ENCODE data around the gene EMC8.

EMC8 gene

DNA sequence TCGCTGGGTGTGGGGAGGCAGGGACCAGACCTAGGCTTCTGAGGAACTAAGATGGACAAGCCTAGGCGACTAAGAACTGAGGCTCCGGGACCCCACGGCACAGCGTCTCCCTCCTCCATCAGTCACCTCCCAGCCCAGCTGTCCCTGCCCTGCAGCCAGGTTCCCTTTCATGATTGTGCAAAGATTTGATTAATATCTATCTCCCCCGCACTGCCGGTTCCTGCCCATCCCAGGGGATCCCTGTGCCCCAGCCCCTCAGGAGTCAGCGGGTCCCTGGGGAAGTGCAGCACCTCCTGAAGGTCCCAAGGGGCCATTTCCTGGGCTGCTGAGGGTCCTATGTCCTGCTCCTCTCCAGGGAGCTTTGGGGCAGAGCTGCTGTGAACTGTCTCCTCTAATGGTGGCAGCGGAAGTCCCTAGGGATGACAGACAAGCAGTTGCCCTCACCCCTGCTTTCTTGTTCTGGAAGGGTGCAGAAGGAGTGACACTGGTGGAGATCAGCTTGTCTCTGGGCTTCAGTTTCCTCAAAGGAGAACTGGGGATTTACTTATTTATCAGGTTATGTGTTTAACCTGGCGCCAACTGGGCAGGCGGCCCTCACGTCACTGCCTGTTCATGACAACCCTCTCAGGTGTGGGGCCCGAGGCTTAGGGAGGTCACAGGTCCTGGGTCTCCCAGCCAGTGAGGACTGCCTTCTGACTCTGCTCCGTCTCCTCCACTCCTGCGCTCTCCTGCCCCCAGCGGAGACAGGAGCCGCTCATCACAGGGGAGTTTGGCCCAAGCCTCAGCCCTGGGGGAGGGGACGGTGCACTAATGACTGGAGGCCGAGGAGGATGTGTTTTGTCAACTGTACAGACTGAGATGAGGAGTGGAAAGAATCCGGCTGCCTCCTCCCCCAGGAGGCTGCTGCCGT lies 46.6 kb downstream of the EMC8 start:
- DNase-seq: peak; percentile 53

DNA sequence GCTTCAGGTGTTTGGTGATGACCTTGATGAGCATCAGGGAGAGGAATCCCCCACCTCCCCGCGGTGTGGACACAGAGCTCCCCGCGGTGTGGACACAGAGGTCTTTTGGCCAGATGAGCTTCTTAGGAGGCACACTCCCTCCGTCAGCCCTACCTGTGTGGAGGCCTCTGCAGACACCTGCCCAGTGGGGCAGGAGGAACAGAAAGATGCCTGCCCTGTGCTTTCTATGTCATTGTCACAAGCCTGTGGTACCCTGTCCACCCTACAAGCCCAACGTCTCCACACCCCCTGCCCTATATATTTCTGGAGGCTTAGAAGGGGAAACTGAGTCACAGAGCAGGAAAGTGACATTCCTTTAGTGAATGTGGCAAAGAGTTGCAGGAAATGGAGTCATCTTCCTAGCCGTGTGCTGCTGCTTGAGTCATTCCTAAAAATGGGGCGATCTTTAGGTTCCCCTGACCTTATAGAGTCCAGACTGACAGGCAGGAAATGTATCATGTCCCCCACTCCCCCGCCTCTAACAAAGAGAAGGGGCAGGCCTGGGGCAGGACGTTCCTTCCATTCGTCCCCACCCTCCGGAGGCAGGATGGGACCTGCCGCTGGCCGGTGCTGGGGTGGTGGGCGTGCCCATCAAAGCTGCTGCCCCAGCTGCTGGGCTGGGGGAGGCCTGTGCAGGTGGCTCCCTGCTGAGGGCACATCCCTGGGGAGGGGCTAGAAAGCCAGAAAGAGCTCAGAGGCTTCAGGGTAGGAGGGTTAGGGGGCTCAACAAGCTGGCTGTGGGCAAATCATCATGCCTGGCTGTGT lies 47.4 kb downstream of the EMC8 start:
- no peak for DNase-seq

DNA sequence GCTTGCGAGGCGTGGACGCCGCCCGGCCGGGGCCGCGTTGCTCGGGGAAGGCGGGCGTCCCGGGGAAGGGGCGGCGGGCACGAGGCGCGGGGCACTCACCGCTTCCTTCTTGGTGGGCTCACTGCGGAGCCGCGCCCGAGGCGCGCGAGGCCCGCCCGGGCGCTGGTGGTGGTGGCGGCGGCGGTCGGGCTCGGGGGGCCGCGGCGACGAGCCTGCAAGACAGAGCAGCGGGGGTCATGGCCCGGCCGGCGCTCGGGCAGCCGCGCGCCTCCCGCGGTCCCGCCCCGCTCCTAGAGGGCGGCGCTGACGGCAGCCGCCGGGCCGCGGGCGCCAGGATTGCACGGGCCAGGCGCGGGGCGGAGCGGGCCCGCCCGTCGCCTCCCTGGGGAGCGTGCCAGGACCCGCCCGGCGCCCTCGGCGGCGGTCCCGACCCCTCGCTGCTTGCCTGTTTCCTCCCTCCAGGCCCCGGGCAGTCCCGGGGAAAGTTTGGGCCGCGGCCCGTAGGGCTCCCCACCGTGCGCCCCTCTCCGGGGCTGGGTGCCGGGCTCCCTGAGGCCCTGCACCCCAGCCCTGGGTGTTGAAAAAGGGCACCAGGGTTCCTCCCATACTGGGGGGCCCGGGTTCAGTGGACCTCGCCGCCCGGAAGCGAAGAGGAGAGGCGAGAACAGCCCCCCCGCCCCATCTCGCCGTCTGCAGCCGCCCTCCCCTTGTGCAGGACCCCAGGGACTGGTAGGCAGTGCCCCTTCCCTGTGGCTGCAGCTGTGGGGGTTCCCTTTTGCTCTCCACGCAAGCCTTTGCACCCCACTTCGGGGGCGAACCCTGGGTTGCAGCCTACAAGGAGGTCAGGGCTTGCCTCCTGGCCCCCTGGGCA lies 48.3 kb downstream of the EMC8 start, which contains the start of gene C16orf74:
Gene C16orf74, minus strand, starts transcription at position 270 of the 871 bp plus-strand sequence. CDS start 15,879 bp downstream, outside the sequence.
- DNase-seq: no peak

DNA sequence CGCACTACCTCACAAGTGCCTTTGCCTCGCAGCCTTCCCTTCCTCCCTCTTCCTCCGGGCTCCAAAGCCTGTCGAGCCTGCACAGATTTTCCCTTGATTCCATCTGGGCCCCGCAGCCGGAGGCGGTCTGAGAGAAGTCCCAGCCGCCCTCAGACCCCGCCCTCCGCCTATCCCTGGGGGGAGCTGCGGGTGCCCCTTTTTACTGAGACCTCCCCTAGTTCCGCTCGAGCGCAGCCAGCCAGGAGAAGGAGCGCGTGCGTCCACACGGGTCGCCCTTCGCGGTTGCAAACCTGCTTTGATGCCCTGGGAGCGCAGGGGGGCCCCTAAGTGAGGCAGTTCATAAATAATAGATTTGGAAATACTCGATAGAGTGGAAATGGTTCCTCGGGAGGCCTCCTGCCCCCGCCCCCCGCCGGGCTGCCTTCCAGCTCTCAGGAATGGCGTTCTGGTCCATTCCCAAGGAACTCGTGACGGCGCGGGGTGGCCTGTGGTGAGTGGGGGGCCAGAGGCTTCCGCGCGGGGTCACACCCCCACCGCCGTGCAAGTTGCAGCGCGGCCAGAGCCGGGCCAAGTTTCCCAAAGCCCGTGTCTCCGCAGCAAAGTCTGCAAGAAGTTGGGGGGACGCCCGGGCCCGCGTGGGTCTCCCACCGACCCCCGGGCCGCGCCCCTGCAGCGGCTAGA lies 49.1 kb downstream of the EMC8 start:
- DNase-seq: peak; percentile 27

GRCh38 chr16:85749771-85750145 lies 49.6 kb downstream of the EMC8 start:
- DNase-seq: no peak

- DNase-seq: no peak
Observed at GRCh38 chr16:85746460-85747215, 52.7 kb downstream of the EMC8 start.

- DNase-seq: no peak
Observed at GRCh38 chr16:85738923-85739715, 60.2 kb downstream of the EMC8 start.

DNA sequence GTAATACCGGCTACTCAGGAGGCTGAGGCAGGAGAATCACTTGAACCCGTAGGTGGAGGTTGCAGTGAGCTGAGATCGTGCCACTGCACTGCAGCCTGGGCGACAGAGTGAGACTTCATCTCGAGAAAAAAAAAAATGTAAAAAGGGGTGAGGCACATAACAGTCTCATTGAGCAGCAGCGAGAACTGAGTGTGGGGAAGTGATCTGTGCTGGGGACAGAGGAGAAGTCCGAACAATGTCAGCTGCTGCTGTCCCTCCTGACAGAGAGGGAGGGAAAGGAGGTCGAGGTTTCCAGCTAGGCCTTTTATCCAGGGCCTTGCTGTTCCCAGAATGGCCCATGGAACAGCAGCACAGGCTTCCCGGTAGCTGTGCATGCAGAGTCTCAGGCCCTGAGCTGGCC lies 62.4 kb downstream of the EMC8 start:
- DNase-seq: no peak

DNA sequence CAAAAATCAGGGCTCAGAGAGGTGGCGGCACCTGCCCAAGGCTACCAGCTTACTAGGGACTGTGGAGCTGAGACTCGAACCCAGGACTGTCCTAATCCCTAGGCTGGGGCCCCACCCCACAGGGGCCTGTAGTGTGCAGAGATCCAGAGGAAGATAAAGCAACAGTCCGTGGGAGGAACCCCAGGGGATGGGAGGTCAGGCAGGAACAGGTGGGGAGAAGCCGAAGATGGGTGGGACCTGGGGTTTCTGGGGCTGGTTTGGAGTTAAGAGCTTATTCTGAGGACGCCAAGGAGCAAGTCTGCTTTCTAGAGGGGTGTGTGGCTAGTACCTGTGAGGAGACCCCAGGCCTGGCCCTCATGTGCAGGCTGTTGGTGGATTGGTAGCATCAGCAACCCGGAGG lies 63.4 kb downstream of the EMC8 start:
- no peak for DNase-seq

DNA sequence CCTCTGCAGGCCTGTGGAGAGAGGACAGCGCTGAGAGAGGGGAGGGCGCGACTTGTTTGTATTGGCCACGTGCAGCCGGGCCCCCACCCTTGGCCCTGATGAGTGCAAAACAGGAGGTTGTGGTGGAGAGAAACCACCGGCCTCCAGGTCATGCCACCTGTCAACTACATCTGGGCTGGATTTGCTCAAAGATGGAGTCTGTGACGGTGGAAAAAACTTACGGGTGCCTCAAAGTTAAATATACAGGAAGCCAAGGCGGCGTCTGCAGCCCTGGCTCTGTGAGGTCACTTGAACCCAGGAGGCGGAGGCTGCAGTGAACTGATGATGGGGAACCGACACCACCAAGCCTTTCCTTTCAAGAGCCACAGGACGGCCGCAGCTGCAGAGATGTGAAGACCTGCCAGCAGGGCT lies 64.1 kb downstream of the EMC8 start:
- peak; percentile 27 for DNase-seq

- no peak for DNase-seq
Observed at GRCh38 chr16:85734311-85735017, 64.9 kb downstream of the EMC8 start.

DNA sequence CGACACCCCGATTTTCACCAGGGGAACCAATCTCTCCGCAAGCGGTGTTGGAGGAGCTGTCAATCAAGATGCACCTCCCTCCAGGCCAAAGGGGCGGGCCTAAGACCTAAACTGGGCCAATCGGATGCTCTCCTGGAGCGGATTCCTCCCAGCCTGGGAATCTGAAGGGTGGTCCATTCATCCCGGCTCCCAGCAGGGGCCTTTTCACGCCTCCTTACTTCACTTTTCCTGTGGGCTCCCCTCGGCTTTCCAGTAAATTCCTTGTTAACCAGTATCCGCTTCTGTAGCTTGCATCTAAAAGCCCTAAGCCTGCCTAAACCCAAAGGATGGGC lies 65.5 kb downstream of the EMC8 start:
- DNase-seq: no peak

DNA sequence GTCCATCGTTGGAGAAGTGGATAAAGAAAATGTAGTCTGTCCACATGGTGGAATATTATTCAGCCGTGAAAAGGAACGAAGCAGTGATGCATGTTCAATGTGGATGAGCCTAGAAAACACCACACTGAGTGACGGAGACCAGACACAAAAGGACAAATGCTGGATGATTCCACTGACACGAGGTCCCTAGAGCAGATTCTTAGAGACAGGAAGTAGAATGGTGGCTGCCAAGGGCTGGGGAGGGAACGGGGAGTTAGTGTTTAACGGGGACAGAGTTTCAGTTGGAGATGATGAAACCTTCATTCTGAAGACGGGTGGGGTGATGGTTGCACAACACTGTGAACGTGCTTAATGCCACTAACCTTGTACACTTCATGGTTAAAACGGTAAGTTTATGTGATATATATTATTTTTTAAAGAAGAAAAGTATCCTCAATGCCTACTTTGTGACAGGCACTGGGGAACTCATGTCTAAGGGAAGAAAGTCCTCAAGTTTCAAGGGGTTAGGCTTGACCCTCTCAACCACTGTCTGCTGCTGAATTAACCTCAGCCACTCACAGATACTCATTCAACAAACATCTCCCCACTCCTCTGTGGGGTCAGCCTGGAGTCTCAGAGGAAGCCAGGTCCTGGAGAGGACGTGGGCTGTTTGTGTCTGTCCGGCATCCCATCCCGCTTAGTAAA lies 66.0 kb downstream of the EMC8 start:
- peak; percentile 60 for DNase-seq

- DNase-seq: no peak
Observed at GRCh38 chr16:85731179-85731578, 68.2 kb downstream of the EMC8 start.

GRCh38 chr16:85730186-85730465 lies 69.2 kb downstream of the EMC8 start:
- no peak for DNase-seq

DNA sequence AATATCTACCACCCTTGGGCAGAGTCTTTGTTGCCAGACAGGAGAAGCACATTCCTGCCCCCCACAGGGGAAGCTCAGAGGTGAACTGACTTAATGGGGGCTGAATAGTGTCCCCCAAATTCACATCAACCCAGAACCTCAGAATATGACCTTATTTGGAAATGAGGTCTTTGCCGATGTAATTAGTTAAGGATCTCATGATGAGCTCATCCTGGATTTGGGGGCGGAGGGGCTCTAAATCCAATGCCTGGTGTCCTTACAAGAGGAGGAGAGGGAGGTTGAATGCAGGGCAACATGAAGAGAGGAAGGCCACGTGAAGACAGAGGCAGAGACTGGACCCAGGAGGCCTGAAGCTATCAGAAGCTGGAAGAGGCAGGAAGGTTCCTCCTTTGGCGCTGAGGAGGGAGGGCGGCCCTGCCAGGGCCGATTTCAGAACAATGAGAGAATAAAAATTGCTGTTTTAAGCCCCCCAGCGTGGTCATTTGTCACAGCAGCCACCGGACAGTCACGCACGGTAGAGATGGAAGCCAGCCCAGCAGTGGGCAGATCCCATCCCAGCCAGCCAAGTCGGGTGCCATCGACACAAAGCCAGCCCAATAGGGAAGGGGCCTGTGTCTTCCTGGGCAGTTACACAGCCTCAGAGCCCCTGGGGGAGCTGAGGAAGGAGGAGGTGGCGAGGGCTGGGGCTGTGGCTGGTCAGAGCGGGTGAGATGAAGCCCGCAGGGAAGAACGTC lies 69.7 kb downstream of the EMC8 start:
- DNase-seq: no peak

GRCh38 chr16:85728879-85729278 lies 70.5 kb downstream of the EMC8 start:
- no peak for DNase-seq

All from GF-D8 (cell line).